Skeletal muscle cell (primary cell): Measurements from ENCODE around the gene ABCB4.

ENCODE experiments used
- DNase-seq: peaks from one replicate; pipeline ENCODE4 v3.0.0-alpha.2; 2010; ENCODE audit warnings: low read depth
- H3K4me3 ChIP-seq: 2 replicates; pipeline ENCODE4 v1.5.1; 2011; ENCODE audit warnings: low read depth, mild to moderate bottlenecking, control low read depth, low read length, moderate library complexity

Gene ABCB4

DNA sequence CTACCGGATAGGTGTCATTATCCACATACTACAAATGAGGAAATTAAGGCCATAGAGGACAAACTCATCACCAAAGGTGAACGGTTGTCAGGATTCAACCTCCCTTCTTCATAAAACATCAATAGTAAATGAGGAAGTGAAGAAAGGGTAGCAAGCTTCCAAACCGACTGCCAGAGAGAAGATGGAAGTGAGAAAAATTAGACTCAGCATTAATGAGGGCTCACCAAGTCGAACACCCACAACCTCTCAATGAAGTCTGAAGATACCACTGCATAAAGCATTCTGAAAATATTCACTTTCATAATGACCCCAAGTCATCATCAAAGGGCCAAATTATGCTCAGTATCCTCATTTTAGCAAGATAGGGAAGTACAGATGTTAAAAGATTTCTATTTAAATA is 29.6 kb downstream of the ABCB4 start:
- DNase-seq = no peak
- no peak overlapping the region for H3K4me3 ChIP-seq

DNA sequence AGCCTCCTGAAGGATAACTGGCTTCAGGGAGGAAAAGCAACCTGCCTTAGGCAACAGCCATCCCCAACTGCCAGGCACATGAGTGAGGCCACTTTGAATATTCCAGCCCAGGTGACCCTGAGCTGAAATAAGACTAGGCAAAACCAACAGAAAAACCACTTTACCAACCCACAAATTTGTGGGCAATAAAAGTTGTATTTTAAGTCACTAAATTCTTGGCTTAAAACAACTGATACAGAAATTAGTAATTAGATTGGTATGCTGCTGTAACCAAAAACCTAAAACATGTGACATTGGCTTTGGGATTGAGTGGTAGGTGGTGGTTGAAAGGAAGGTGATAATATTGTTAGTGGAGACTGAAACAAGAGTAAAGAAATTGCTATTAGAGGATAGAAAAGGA is 39.9 kb downstream of the ABCB4 start:
- no peak for DNase-seq
- H3K4me3 ChIP-seq = no peak overlapping the region

DNA sequence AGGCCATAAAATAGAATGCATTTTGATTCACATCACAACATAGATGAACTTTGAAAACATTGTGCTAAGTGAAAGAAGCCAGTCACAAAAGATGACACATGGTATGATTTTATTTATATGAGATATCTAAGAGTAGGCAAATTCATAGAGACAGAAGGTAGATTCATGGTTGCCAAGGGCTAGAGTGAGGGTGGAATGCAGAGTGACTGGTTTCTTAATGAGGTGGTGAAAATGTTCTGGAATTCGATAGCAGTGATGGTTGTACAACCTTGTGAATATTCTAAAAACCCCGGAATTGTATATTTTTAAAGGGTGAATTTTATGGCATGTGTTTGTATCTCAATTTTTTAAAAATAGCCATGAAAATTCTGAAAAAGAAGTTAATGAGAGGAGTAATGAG is 42.9 kb downstream of the ABCB4 start:
- H3K4me3 ChIP-seq = no peak overlapping the region
- no peak for DNase-seq

DNA sequence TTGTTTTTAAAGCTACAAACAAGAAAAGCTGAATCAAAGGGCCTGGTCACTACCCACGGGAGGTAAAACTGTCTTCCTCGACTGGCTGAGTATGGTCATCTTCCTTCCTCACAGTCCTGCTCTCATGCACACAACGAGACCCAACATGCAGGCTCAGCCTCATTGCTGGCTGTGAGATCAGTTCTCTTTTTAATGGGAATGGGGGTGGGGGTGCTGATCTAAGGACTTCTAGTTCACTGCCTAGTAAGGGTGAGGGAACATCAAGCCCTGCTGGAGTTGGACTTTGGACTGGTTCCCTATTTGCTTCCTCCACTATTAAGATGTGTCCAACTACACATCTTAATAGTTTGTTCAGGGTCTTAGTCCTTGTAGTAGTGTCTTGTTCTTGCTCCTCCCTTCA is 48.2 kb downstream of the ABCB4 start:
- no peak for DNase-seq

DNA sequence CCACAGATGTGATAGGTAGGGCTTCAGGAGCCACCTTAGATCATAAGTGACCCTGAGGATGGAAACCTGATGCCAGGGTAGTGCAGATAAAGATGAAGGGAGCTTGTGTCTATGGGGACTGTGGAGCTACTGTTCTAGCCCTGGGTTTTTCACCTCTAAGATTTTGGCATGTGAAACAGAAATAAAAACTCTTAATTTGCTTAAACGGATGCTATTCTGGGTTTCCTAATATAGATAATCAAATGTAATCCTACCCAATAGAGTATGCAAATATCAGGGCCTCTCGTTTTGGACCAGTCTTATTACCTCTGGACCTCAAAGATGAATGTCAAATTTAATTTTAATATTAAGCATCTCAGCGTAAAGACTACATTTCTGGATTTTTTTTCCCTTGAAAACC is 49.3 kb downstream of the ABCB4 start:
- DNase-seq = no peak
- no peak overlapping the region for H3K4me3 ChIP-seq

More for the DNA sequence above, 48.2 kb downstream of the ABCB4 start:
- no peak overlapping the region for H3K4me3 ChIP-seq

DNA sequence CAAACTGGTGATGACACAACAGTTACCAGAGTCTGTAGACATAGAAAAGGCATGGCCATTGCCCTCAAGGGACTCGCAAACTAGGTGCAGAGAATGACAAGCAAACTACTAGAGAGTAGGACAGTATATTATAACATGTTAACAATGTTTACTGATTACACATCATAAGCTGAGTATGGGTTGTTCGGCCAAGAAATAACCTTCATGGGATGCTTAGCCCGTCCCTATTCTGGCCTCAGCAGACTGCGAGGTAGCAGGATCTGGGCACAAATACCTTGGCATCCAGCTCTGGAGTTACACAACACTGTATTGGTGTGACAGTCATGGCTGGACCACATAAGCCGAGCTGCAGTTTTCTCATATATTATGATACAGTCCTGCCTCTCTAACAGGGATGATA is 51.4 kb downstream of the ABCB4 start:
- no peak overlapping the region for H3K4me3 ChIP-seq
- DNase-seq = no peak

DNA sequence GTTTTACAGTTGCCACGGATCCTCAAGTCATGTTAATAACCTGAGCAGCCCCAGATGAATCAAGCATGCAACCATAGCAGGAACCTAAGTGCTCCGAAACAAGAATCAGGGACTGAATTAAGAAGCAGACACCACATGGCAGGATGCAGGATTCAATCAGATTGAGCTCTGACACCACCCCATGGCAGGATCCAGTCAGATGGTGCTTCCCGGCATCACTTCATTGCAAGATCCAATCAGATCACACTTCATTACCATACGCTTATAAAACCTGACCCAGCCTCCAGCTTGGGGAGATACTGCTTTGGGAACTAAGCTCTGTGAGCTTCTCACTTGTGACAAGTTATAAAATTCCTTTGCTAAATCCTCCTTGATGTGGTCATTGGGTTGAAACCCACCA is 55.3 kb downstream of the ABCB4 start:
- no peak overlapping the region for H3K4me3 ChIP-seq
- DNase-seq = no peak

DNA sequence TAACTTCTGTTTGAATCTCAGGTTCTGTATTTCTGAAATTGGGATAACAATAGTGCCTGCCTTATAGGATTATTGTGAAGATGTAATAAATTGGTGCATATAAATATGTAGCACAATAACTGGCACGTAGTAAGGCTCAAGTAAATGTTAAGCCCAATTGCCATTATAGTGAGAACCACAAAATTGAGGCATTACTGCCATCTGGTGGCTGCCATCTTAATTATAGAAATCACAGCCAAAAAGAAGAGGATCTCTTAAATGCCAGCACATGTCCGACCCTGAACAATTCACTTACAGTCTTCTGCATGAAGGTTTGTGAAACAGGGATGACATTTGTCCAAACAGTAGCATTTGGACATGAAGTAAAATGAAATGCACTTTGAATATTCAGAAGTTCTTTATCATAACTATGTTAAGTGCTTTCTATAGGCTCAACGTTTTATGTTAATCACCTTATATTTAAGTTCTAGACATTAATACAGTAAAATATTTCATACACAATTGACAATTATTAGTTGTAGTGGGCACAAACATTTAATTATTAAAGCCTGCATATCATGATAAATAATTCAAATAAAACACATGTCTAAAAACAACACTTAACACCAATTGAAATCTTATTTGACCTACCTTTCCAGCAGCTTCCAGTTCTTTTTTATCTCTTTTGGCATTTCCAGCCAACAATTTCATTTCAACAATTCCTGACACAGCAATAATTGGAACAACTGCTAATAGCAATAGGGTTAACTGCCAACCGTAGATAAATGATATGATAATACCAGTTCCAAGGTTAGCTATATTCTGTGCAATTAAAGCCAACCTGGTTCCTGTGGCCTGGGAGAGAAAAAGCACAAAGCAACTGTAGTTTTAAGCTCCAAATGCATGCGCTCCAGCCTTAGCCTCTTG is 58.5 kb downstream of the ABCB4 start:
- no peak for DNase-seq
- no peak overlapping the region for H3K4me3 ChIP-seq

DNA sequence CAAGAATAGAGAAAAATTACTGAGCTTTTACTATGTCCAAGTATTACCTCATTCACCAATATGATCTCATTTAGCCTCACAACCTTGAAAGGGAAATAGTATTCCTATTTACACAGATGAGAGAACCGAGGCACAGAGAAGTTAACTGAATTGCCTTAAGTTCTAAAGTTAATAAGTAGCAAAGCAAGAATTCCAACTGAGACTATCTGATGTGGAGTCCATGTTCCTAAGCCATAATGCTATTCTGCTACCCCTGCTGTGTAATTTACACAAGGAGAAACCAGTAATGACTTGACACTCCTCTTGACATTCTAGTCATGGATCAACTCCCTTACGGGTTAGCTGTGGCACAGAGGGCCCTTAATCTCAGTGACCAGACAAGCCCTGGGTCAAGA is 60.7 kb downstream of the ABCB4 start:
- no peak overlapping the region for H3K4me3 ChIP-seq

DNA sequence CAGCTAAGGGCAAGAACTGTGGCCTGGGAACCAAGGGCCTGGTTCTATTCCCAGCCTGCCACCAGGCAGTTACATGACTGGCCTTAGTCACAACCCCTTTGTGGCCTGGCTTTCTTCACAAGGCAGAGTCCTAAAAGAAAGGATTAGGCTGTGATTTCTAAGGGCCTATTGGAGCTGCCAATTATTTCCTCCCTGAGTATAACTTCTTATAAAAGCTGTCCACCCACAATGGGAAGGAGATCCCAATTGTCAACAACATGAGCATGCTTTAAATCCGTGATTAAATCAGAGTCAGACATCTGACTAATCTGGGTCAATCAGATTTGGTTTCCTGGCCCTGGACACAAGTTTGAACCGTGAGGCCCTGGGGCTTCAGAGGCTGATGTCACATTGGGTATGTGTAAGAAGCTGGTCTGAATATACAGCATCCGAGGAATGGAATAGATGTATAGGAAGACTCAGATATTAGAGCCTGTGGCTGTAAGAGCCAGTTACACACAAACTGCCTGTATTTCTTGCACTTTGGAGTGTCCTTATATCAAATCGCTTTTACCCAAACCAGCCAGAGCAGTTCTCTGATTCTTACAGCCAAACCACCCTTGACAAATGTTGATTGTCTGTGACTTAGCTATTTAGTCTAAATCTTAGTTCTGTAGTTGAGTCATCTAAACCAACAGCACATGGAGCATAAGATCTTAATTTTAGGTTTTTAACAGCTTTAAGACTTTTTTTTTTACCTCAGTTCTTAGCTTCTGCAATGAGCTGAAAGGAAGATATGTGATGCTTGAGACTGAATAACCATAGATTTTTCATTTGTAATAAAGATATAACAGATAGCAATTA is 61.3 kb downstream of the ABCB4 start:
- DNase-seq = no peak
- H3K4me3 ChIP-seq = no peak overlapping the region

More for the DNA sequence above, 60.7 kb downstream of the ABCB4 start:
- DNase-seq = no peak

DNA sequence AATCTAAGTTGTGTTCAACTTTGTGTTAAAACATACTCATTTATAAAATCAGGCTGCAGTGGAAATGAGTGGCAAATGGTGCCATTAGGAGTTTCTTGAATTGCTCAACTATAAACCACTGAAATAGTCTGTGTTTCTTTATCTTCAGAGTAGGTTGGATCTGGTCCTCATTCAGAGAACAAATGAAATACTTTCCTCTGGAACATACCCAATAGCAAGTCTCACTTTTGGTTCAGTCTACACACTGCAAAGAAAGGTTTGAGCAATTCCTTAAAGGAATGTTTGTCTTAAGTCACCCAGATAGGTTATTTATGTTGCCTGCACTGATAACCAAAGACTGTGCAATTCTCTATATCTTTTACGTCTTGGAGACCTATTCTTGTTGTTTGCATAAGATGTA is 62.5 kb downstream of the ABCB4 start:
- DNase-seq = no peak
- no peak overlapping the region for H3K4me3 ChIP-seq

DNA sequence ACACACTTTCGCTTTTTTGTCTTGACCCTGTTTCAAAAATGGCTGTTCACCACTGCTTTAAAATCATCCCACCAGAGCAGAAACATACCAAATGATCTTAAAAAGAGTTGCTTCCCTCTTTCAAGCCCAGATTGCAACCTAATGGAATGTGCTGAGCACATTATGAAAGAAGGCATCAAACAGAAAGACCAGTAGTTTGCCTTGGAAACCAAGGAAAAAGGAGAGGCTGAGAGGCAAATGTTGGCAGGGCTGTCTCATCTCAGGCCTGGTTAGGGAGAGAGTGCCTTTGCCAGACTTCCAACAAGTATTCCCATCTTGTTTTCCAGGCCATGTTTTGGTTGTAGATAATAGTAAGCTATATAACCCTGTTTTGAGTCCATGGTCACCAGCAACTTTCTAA is 64.3 kb downstream of the ABCB4 start:
- no peak for DNase-seq
- H3K4me3 ChIP-seq = no peak overlapping the region

DNA sequence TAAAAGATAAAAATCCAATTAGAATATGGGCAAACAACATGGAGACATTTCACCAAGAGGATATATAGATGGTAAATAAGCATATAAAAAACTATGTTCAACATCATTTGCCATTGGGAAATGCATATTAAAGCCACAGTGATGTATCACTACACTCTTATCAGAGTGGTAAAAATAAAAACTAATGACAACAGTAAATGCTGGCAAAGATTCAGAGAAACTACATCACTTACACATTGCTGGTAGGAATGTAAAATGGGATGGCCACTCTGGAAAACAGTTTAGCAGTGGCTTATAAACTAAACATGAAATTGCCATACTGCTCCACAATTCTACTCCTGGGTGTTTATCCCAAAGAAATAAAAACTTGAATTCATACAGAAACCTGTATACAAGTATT is 70.8 kb downstream of the ABCB4 start:
- DNase-seq = no peak
- no peak overlapping the region for H3K4me3 ChIP-seq

DNA sequence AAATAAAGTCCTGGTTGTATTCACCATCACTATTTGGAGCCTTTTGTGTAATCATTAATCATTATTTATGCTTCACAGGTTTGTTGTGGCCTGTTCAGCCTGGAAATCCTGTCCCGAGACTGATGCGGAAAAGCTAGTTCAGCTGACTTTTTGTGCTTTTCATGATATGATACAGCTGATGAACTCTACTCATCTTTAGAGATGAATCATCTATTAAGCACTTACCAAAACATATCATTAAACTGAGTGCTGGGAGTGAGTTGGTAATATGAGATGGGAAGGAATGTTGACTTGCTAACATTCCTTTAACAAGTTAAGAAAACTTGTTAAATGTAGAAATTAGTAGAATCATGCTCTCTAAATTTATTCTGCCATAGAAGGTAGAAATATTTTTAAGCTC is 77.0 kb downstream of the ABCB4 start:
- peak; percentile 35 for DNase-seq
- H3K4me3 ChIP-seq = no peak overlapping the region

DNA sequence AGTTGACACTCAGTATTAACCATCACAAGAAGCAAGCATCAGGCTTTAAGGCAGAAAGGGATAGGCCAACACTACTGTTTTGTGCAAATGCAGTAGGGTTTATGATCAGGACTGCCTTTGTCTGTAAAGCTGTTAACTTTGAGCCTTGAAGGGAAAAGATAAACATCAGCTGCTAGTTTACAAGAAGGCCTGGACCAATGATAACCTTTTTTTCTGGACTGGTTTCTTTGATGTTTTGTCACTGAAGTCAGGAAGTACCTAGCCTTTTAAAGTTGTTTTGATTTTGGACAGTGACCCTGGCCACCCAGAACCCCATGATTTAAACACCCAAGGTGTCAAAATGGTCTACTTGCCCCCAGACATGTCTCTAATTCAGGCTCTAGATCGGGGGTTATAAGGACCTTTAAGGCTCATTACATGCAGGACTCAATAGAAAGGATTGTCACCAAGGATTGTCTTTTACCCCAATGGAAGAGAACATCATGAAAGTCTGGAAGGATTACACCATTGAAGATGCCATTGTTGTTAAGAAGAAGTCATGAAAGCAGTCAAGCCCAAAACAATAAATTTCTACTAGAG is 79.9 kb downstream of the ABCB4 start:
- H3K4me3 ChIP-seq = no peak overlapping the region
- no peak for DNase-seq

DNA sequence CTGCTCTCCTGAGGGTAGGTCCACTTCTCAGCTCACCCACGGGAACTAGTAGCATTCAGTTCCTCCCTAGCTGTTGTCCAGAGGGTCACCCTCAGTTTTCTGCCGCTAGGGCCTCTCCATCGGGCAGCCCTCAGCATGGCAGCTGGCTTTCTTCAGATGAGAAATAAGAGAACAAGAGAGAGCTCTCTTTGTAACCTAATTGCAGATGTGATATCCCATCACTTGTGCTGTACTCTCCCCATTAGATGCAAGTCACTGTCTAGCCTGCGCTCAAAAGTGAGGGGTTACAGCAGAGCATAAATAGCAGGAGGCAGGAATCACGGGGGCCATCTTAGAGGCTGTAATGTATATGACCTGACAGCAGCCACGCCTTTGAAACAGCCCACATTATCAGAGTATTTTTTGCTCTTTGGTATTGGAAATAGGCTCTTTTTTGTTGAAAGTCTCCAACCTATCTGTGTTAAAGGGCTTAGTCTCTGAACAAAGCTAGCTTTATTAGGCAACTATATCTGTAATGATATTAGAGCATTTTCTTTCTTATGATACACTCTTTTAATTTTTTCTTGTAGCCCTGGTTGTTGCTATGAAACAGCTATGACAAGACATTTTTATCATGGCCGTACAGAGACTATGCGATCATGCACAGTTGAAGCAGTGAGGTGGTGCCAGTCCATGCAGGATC is 84.3 kb downstream of the ABCB4 start:
- no peak overlapping the region for H3K4me3 ChIP-seq
- no peak for DNase-seq

DNA sequence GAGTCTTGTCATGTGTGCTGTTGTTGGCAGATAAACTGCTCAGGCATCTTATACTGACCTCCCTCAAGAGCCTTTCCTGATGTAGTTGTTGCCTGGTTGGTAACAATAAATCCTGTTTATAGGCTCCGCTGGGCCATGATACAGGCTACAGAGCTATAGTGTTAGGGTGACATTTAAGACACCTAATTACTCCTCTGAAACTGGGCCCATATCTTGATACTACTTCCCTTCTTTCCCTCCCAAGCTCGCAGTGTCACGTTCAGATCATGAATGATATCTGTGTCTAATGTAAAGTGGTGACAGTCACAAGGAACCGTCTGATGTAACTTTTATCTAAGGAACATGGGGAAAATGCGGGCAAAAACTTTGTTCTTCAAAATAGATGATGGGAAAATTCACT is 94.6 kb downstream of the ABCB4 start:
- H3K4me3 ChIP-seq = no peak overlapping the region
- no peak for DNase-seq

DNA sequence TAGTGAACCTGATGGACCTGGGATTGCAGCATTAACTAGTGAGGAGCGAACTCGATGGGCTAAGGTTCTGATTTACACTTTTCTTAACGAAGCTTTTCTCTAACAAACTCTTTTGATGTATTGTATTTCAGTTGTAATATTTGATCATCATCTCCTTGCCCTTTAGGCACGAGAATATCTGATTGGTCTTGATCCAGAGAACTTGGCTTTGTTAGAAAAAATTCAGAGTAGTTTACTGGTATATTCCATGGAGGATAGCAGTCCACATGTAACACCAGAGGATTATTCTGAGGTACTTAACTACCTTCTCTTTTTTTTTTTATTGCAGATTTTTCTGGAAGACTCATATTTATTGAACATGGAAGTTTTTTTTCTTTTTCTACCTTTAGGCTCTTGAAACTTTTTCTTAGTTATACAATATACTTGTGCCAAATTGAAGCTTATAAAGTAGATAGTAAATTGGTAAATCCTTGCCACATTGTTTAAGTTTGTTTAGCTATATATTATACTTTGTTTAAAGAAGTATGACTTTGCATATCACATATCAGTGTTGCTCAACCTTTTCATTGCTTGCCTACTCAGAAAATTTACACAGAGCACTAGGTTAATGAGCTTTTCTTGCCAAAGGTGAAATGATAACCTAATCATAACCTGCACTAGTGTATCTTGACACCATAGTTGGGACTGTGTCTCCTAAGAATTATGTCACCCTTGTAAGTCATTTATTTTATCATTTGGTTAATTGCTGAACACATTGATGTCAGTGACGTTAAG is 99.6 kb downstream of the ABCB4 start:
- no peak overlapping the region for H3K4me3 ChIP-seq

DNA sequence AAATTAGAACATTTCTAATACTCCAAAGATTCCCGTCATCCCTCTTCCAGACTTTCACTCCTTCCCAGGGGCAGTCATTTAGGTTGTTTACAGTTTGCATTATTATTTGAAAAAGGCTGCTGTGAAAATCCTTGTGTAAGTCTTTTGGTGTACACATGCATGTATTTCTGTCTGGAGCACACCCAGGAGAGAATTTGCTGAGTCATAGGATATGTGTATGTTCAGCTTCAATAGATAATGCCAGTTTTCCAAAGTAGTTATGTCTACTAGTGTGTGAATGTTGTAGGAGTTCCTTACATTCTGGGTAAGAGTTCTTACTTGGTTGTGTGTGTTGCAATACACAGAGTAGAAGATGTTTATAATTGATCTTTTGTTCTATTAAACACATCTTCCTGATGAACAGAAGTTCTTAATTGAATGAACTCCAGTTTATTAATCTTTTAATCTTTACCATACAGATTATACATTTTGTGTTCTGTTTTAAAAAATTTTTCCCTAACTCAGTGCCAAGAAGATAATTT is 104.8 kb downstream of the ABCB4 start:
- no peak overlapping the region for H3K4me3 ChIP-seq
- DNase-seq = peak; percentile 55

More for the DNA sequence above, 99.6 kb downstream of the ABCB4 start:
- DNase-seq = no peak
